AG04449 (cell line): Measurements from ENCODE around the gene CUL3.

Experiments used
- CTCF ChIA-PET: fragments of 350-600 bp; formaldehyde crosslinking; extraction: SDS; loops from one replicate; lab custom pipeline; 2021; ENCODE audit warnings: antibody characterized with exemption; lab: Yijun Ruan, JAX
- POLR2A ChIA-PET: fragments of 400-600, 350-600 bp; formaldehyde crosslinking; extraction: SDS; loops from one replicate; lab custom pipeline; 2020; ENCODE audit warnings: antibody characterized with exemption, inconsistent platforms; lab: Yijun Ruan, JAX
- DNase-seq: peaks from one replicate; pipeline ENCODE4 v3.0.0-alpha.2; 2010; ENCODE audit warnings: low read depth, low spot score
- H3K4me3 ChIP-seq: 2 replicates; pipeline ENCODE4 v1.5.1; 2011; ENCODE audit warnings: low read depth, mild to moderate bottlenecking, control low read depth, low read length
- TF ChIP-seq, protein P1 (sequence below): IDR thresholded peaks from one replicate; pipeline ENCODE4 v1.5.1; 2011; ENCODE audit warnings: mild to moderate bottlenecking, moderate library complexity, low read length, control low read depth, inconsistent platforms; ENCODE audit not compliant: insufficient read depth; ENCODE audit errors: missing control alignments

CUL3 gene

DNA sequence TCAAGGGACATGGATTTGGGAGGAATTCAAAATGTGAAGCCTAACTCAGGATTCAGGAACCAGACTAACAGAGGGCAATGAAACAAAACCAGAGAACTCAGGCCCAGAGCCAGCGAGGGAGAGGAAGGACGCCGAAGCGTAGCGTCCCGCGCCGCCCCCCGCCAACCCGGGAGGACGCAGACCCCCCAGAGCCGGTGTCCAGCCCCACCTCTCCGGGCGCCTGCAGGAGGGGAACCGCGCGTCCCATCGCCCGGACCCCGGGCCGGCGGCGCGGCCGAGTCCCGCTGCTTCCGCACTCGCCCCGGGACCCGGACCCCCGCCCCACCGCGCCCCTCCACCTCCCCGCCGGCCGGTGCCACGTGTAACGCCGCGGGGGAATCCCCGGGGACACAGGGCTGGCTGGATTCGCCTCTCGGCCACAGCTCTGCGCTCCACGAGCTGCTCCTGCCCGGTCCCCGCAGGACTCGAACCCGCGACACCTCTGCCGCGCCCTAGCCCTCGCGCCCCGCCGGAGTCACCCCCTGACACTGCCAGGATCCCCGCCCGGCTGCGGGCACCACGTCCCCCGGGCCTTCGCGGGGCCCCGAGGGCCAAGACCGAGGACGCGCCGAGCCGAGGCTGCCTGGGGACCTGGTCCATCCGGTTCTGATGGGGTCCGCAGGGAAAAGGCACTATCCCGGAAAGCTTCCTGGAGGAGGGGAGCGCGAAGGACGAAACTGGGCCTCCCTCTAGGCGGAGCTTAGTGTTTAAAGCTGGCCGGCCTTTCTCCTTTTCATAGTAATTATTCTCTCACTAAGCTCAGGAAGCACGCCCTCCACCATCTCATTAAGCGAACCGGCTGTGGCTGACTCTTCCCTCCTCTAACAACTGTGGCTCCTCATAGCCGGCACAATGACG, 142.8 kb downstream of the CUL3 start:
- TF ChIP-seq, protein P1, sequence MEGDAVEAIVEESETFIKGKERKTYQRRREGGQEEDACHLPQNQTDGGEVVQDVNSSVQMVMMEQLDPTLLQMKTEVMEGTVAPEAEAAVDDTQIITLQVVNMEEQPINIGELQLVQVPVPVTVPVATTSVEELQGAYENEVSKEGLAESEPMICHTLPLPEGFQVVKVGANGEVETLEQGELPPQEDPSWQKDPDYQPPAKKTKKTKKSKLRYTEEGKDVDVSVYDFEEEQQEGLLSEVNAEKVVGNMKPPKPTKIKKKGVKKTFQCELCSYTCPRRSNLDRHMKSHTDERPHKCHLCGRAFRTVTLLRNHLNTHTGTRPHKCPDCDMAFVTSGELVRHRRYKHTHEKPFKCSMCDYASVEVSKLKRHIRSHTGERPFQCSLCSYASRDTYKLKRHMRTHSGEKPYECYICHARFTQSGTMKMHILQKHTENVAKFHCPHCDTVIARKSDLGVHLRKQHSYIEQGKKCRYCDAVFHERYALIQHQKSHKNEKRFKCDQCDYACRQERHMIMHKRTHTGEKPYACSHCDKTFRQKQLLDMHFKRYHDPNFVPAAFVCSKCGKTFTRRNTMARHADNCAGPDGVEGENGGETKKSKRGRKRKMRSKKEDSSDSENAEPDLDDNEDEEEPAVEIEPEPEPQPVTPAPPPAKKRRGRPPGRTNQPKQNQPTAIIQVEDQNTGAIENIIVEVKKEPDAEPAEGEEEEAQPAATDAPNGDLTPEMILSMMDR: no peak
- POLR2A ChIA-PET: interaction anchor here (0.5 to 0.9 kb wide), 2 partner anchors 12 to 141 kb away, joined by 3 to 4 read pairs; no protein-coding TSS in a partner anchor
- DNase-seq: no peak
- peak overlapping the region; percentile 60 for H3K4me3 ChIP-seq
- CTCF ChIA-PET: interaction anchor here (0.9 to 2.7 kb wide), 3 partner anchors 35 to 209 kb away, joined by 3 to 5 read pairs (median 5); no protein-coding TSS in a partner anchor

DNA sequence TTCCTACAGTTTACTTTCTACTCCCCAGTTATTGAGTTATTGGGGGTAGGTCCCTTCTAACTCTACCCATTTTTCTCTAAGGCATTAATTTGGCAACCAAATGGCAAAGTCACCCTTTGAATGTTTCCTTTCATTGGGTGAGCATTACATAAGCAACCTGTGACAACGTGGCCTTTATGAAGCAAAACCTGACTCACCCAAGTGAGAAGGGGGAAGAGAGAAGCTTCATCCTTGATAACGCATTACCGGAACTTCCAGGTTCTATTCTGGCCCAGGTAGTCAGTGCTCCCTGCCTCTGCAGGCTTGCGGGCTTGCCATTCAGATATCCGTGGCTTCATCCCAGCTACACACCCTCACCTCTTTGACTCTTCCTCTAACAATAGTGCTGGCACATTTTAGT, 144.2 kb downstream of the CUL3 start:
- DNase-seq: no peak

DNA sequence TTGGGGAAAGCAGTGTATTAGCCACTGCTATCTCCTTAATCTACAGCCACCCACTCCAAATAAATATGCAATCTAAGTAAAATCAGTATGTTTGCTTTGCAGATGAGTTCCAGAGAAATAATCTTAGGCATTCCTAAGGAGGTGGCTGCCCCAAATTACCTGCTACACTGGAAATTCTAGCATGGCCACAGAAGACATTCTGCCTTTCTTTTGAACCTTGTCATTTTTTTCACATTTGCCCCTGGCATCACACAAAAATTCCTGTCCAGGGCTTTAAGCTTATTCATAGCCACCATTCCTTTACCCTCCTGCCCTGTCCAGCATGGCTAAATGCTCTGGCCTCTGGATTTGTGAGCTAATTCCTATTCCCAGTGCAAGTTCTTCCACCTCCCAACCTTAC, 146.4 kb downstream of the CUL3 start:
- H3K4me3 ChIP-seq: no peak overlapping the region
- ChIA-PET CTCF (interaction anchor here (1.1 to 1.5 kb wide), 3 partner anchors 27 to 147 kb away, joined by 3 to 5 read pairs (median 3); partner anchors contain the start of gene CUL3), POLR2A (no interaction called here)
- DNase-seq: no peak
- TF ChIP-seq, protein P1: no peak

More for the DNA sequence above, 144.2 kb downstream of the CUL3 start:
- ChIA-PET CTCF (interaction anchor here (1.4 to 2.7 kb wide), 2 partner anchors 83 to 211 kb away, joined by 3 to 5 read pairs; no protein-coding TSS in a partner anchor), POLR2A (no interaction called here)
- TF ChIP-seq, protein P1: no peak
- no peak overlapping the region for H3K4me3 ChIP-seq

DNA sequence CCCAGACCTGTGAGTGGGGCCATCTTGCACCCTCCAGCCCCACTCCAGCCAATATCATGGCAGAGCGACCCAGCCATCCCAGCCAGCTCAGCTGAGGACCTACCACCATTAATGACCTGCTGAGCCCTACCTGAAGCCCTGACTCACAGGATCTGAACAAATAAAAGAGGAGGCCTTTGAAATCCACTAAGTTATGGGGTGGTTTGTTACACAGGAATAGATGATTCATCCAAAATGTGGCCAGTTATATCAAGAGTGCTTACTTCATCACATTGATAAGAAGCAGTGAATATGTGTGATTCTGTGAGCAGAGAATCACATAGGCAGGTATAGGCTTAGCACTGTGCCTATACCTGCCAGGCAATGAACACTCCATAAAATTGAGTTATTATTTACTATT, 148.5 kb downstream of the CUL3 start:
- TF ChIP-seq, protein P1: no peak
- CTCF ChIA-PET: no interaction called here
- POLR2A ChIA-PET: no interaction called here
- DNase-seq: no peak
- H3K4me3 ChIP-seq: no peak overlapping the region

DNA sequence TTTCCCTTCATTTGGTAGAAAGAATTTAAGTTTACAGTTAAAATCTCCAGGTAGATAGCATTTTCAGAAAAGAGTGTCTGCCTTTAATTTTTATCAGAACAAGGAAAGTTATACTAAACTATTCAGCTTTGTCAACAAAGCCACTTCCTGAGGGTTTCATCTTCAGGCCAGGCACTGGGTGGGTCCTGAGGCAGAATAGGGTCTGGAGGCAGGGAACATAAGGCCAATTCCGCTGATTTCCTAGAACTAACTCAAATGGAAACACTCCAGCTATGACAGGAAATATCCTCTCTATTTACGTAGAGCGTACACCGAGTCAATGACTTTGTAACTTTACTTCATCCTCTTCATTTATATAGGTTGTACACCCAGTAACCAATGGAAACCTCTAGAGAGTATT, 150.5 kb downstream of the CUL3 start:
- DNase-seq: no peak
- TF ChIP-seq, protein P1: no peak
- ChIA-PET POLR2A (no interaction called here), CTCF (interaction anchor here (1.0 kb wide), 1 partner anchor 14 kb away, joined by 3 read pairs; no protein-coding TSS in a partner anchor)
- no peak overlapping the region for H3K4me3 ChIP-seq

DNA sequence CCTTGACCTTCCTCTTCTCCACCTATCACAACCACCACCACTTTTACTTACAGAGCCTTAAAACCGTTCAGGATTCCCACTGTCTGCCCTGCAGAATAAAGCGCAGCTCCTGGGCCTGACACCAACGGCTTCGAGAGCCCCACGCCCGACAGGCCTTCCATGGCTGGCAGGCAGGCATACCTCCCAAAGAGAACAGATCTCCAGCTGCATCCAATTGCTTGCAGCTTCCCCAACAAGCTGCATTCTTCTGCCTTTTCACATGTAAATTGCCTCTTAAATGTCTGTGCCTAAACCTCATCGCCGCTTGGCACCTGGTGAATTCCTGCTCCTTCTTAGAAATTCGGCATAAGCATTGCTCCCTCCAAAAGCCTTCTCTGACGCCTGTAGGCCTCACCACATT, 151.7 kb downstream of the CUL3 start:
- no peak overlapping the region for H3K4me3 ChIP-seq
- ChIA-PET POLR2A (no interaction called here), CTCF (interaction anchor here (1.3 kb wide), 1 partner anchor 65 kb away, joined by 3 read pairs; no protein-coding TSS in a partner anchor)
- no peak for DNase-seq
- TF ChIP-seq, protein P1: no peak
